HepG2 (cell line): ENCODE data around the gene FAM234B. TPM values are rescaled to one million over a fixed set of nuclear protein-coding genes. Genes with fewer than 3 reads are reported as not detected.
A peak's percentile ranks its signal among the peaks of the same experiment; 100 is the strongest.

Experiments
- ARNT ChIP-seq: fragments of 450-650 bp; IDR thresholded peaks from 2 replicates; pipeline ENCODE4 v1.6.1; 2017
- BRCA1 ChIP-seq: sonication (generic); formaldehyde crosslinking; IDR thresholded peaks from 2 replicates; pipeline ENCODE4 v1.4.0; 2020; ENCODE audit warnings: missing genetic modification reagents
- CCAR2 ChIP-seq: fragments of 200-400 bp; formaldehyde crosslinking; optimal IDR thresholded peaks from 2 replicates; pipeline ENCODE3; 2018; ENCODE audit warnings: low read depth, mild to moderate bottlenecking, low read length, moderate library complexity
- FOXC1 ChIP-seq: sonication (generic); formaldehyde crosslinking; IDR thresholded peaks from 2 replicates; pipeline ENCODE4 v1.8.0; 2022; ENCODE audit warnings: mild to moderate bottlenecking, missing genetic modification reagents, borderline replicate concordance
- HES4 ChIP-seq: sonication (generic); formaldehyde crosslinking; IDR thresholded peaks from 2 replicates; pipeline ENCODE4 v1.9.0; 2021; ENCODE audit warnings: mild to moderate bottlenecking, missing genetic modification reagents, borderline replicate concordance
- KLF16 ChIP-seq, 2 experiments: sonication (generic) in 1 of 2; formaldehyde crosslinking in 1 of 2; IDR thresholded peaks; 2 replicates each; pipeline versions ENCODE4 v1.6.1 to v1.8.0; 2016 to 2023; ENCODE audit warnings: missing genetic modification reagents in 2 of 2, missing compliant biosample characterization in 1 of 2
- NPAS2 ChIP-seq: sonication (generic); formaldehyde crosslinking; IDR thresholded peaks from 2 replicates; pipeline ENCODE4 v1.8.0; 2022; ENCODE audit warnings: mild to moderate bottlenecking, missing genetic modification reagents, borderline replicate concordance
- ONECUT2 ChIP-seq: sonication (generic); formaldehyde crosslinking; IDR thresholded peaks from 2 replicates; pipeline ENCODE4 v1.4.0; 2020; ENCODE audit warnings: missing genetic modification reagents
- RFXAP ChIP-seq: sonication (generic); formaldehyde crosslinking; IDR thresholded peaks from 2 replicates; pipeline ENCODE4 v1.4.0; 2020; ENCODE audit warnings: missing genetic modification reagents, borderline replicate concordance
- TBP ChIP-seq: sonication (generic); formaldehyde crosslinking; IDR thresholded peaks from 2 replicates; pipeline ENCODE4 v1.5.0; 2020; ENCODE audit warnings: missing genetic modification reagents
- TCF12 ChIP-seq, 2 experiments: fragments of 450-650 bp in 1 of 2; sonication (generic) in 1 of 2; formaldehyde crosslinking in 1 of 2; IDR thresholded peaks; 2 replicates each; pipeline versions ENCODE4 v1.6.1 to v1.8.0; 2017 to 2022; ENCODE audit warnings: antibody characterized with exemption in 1 of 2, mild to moderate bottlenecking in 1 of 2, missing genetic modification reagents in 1 of 2, moderate library complexity in 1 of 2
- XBP1 ChIP-seq: sonication (generic); formaldehyde crosslinking; IDR thresholded peaks from 2 replicates; pipeline ENCODE4 v1.5.0; 2020; ENCODE audit warnings: missing genetic modification reagents
- ZBTB1 ChIP-seq: sonication (generic); formaldehyde crosslinking; IDR thresholded peaks from 2 replicates; pipeline ENCODE4 v1.4.0; 2020; ENCODE audit warnings: missing genetic modification reagents, borderline replicate concordance
- ZNF205 ChIP-seq: IDR thresholded peaks from 2 replicates; pipeline ENCODE4 v1.6.1; 2018; ENCODE audit warnings: missing biosample characterization, missing genetic modification reagents
- ZNF225 ChIP-seq: sonication (generic); formaldehyde crosslinking; IDR thresholded peaks from 2 replicates; pipeline ENCODE4 v1.4.0; 2020; ENCODE audit warnings: mild to moderate bottlenecking, missing genetic modification reagents
- ZNF704 ChIP-seq: sonication (generic); formaldehyde crosslinking; IDR thresholded peaks from 2 replicates; pipeline ENCODE4 v1.8.1; 2023; ENCODE audit warnings: mild to moderate bottlenecking, inconsistent platforms, moderate library complexity, missing genetic modification reagents, borderline replicate concordance
- ZNF746 ChIP-seq: sonication (generic); formaldehyde crosslinking; IDR thresholded peaks from 2 replicates; pipeline ENCODE4 v1.8.0; 2022; ENCODE audit warnings: mild to moderate bottlenecking, missing genetic modification reagents
- ZNF773 ChIP-seq: sonication (generic); formaldehyde crosslinking; IDR thresholded peaks from 2 replicates; pipeline ENCODE4 v1.4.0; 2020; ENCODE audit warnings: missing genetic modification reagents, borderline replicate concordance
- ZNF891 ChIP-seq: sonication (generic); formaldehyde crosslinking; IDR thresholded peaks from 2 replicates; pipeline ENCODE4 v1.5.0; 2020; ENCODE audit warnings: mild to moderate bottlenecking, missing genetic modification reagents
- polyA plus RNA-seq, 8 experiments: library from polyadenylated mRNA; depleted of rRNA in 3 of 8; stranded (reverse) in 7 of 8; unstranded in 1 of 8; fragments of >200 nt; fragmentation: Illumina TruSeq in 4 of 8; extraction: Trizol in 4 of 8; gene quantifications; 2 replicates each; pipeline versions ENCODE4 v1.2.1 to v1.2.3, GENCODE V29; 2011 to 2016; ENCODE audit warnings: low read depth in 4 of 8, missing spikeins in 1 of 8, mixed read lengths in 1 of 8; ENCODE audit not compliant: insufficient read depth in 1 of 8
- total RNA-seq, 5 experiments: library from RNA; depleted of rRNA; stranded (reverse); fragments of >200 nt; fragmentation: Illumina TruSeq; extraction: Trizol; gene quantifications; 2 replicates each; pipeline ENCODE4 v1.2.3, GENCODE V29; 2016; ENCODE audit warnings: low read depth in 1 of 5
- TF ChIP-seq, protein P1 (sequence below): sonication (generic); formaldehyde crosslinking; IDR thresholded peaks from 2 replicates; pipeline ENCODE4 v1.8.0; 2022; ENCODE audit warnings: missing genetic modification reagents, mild to moderate bottlenecking, inconsistent platforms, borderline replicate concordance
- TF ChIP-seq, protein P2 (sequence below): IDR thresholded peaks from 2 replicates; pipeline ENCODE4 v1.6.1; 2016; ENCODE audit warnings: missing compliant biosample characterization, missing genetic modification reagents, borderline replicate concordance

FAM234B gene
- total and polyA plus RNA-seq, 2 of the 13 experiments (the other 11 are each of a cell fraction or from before 2014, with no cell fraction given), result 7.8 to 13.8 TPM

DNA sequence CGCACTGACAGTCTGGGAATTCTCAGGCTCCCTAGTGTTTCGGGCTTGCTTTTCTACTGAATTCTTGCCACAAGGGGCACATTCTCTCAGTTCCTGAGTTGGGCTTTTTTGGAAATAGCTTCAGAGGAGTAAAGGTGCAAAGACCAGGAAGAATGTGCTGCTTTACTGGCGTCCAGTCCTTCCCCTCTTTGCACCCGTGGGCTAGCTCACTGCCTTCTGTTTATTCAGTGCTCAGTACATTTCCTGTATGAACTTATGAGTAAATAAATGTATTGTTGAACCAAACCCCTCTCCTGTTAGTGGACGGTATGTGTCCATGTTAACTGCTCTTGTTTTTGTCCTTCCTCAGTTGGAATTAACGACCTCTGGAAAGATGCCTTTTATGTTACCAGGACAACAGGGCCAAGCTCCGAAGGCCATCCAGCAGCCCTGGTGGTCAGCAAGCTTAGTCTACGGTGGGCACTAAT lies 35.3 kb downstream of the FAM234B start (continued):
- TF ChIP-seq TCF12 (IDR thresholded peaks at IDR 0.05) (no peak), TCF12 (CRISPR knock-in tag; IDR thresholded peaks at IDR 0.05) (0 out of 2 replicates have a peak, but pooled peaks have one; percentile 28), ZBTB1 (CRISPR knock-in tag) (no peak), ZNF773 (CRISPR knock-in tag) (no peak), ZNF746 (peak; percentile 57; the same call in 1 of the 2 replicates), ZNF704 (CRISPR knock-in tag) (no peak), ONECUT2 (CRISPR knock-in tag) (no peak), TBP (no peak), ARNT (no peak), CCAR2 (no peak), RFXAP (no peak), FOXC1 (CRISPR knock-in tag) (no peak), BRCA1 (CRISPR knock-in tag) (no peak), XBP1 (no peak), ZNF225 (CRISPR knock-in tag) (no peak), NPAS2 (CRISPR knock-in tag) (no peak), HES4 (CRISPR knock-in tag) (no peak), ZNF205 (CRISPR knock-in tag) (peak; percentile 23; the same call in 1 of the 2 replicates), KLF16 (CRISPR knock-in tag; IDR thresholded peaks at IDR 0.05) (0 out of 4 replicates have a peak, but pooled peaks of 1 of the 2 experiments have one; percentile 19), ZNF891 (no peak)
- TF ChIP-seq, protein P1, sequence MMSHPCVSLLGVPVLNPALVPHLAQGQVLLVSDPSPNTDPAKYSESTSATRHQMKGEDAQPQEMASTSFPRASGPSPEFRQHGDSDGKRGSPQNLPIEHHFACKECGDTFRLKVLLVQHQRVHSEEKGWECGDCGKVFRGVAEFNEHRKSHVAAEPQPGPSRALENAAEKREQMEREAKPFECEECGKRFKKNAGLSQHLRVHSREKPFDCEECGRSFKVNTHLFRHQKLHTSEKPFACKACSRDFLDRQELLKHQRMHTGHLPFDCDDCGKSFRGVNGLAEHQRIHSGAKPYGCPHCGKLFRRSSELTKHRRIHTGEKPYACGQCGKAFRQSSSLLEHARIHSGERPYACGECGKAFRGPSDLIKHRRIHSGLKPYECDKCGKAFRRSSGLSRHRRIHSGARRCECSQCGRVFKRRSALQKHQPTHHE (CRISPR knock-in tag), result no peak
- TF ChIP-seq, protein P2, sequence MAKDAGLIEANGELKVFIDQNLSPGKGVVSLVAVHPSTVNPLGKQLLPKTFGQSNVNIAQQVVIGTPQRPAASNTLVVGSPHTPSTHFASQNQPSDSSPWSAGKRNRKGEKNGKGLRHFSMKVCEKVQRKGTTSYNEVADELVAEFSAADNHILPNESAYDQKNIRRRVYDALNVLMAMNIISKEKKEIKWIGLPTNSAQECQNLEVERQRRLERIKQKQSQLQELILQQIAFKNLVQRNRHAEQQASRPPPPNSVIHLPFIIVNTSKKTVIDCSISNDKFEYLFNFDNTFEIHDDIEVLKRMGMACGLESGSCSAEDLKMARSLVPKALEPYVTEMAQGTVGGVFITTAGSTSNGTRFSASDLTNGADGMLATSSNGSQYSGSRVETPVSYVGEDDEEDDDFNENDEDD (CRISPR knock-in tag), result 0 out of 2 replicates have a peak, but pooled peaks have one; percentile 26
